ENCODE measurements around the gene NXN.
"Not testable (repeated sequence)": the region's sequence is repeated elsewhere in the genome, so short reads cannot be mapped to it uniquely, and the experiment has no call there.

The NXN gene

GRCh38 chr17:759964-760363 lies 219.6 kb downstream of the NXN start:
- no peak for DNase-seq (ENCODE audit: low spot score)

- DNase-seq (ENCODE audit: low spot score), result not testable (repeated sequence)
Measured at GRCh38 chr17:756010-756567, 223.5 kb downstream of the NXN start.

GRCh38 chr17:755319-755961 lies 224.1 kb downstream of the NXN start:
- DNase-seq (ENCODE audit: low spot score), result not testable (repeated sequence)

- DNase-seq (ENCODE audit: low spot score), result no peak
Measured at GRCh38 chr17:753418-753817, 226.2 kb downstream of the NXN start.

GRCh38 chr17:752620-753219 lies 226.9 kb downstream of the NXN start:
- DNase-seq (ENCODE audit: low spot score), result no peak

- peak; percentile 97 for DNase-seq (ENCODE audit: low spot score)
Measured at GRCh38 chr17:752002-752619, 227.5 kb downstream of the NXN start, which contains the start of gene GEMIN4. TSS of gene GEMIN4 (minus strand) at chr17:752264. CDS start at chr17:752142, 122 bp downstream.

GRCh38 chr17:751269-752001 lies 228.1 kb downstream of the NXN start:
- peak; percentile 30 for DNase-seq (ENCODE audit: low spot score)

GRCh38 chr17:750431-751037 lies 229.0 kb downstream of the NXN start:
- DNase-seq (ENCODE audit: low spot score), result no peak

- not testable (repeated sequence) for DNase-seq (ENCODE audit: low spot score)
Measured at GRCh38 chr17:749359-749758, 230.2 kb downstream of the NXN start.
